H1 (cell line): Measurements from ENCODE around the gene ZFYVE27. TPM values are rescaled to one million over a fixed set of nuclear protein-coding genes. Genes with fewer than 3 reads are reported as not detected.

ENCODE experiments used
- CTBP2 ChIP-seq: IDR thresholded peaks from 2 replicates; pipeline ENCODE4 v1.7.0; 2011; ENCODE audit warnings: borderline replicate concordance, mild to moderate bottlenecking, moderate library complexity, mixed read lengths, low read length; ENCODE audit not compliant: insufficient read depth, insufficient read length
- EGR1 ChIP-seq: IDR thresholded peaks from 2 replicates; pipeline ENCODE4 v1.6.1; 2011; ENCODE audit warnings: low read depth, low read length, borderline replicate concordance
- HDAC2 ChIP-seq, 2 experiments: fragments of 300-600 bp in 1 of 2; sonication (generic) in 1 of 2; IDR thresholded peaks; 2 replicates each; pipeline ENCODE4 v1.6.1; 2011 to 2012; ENCODE audit warnings: low read depth in 2 of 2, low read length in 2 of 2, mild to moderate bottlenecking in 2 of 2, moderate library complexity in 2 of 2, borderline replicate concordance in 1 of 2, inconsistent platforms in 1 of 2
- KDM5A ChIP-seq: fragments of 200-600 bp; IDR thresholded peaks from 2 replicates; pipeline ENCODE4 v1.7.1; 2012; ENCODE audit warnings: mild to moderate bottlenecking, low read length, inconsistent platforms, mixed read lengths
- POLR2A ChIP-seq, 2 experiments: IDR thresholded peaks; 1 replicate in 1 of 2; 2 replicates in 1 of 2; pipeline ENCODE4 v1.6.1; 2011; ENCODE audit warnings: low read depth in 2 of 2, low read length in 2 of 2, mild to moderate bottlenecking in 2 of 2; ENCODE audit errors: control extremely low read depth in 1 of 2
- RBBP5 ChIP-seq: IDR thresholded peaks from 2 replicates; pipeline ENCODE4 v1.7.1; 2012; ENCODE audit warnings: low read depth, mild to moderate bottlenecking, inconsistent platforms, low read length, moderate library complexity, borderline replicate concordance
- YY1 ChIP-seq: IDR thresholded peaks from 2 replicates; pipeline ENCODE4 v1.6.1; 2011; ENCODE audit warnings: low read depth, mild to moderate bottlenecking, low read length
- polyA plus RNA-seq, 7 experiments: library from polyadenylated mRNA; depleted of rRNA in 3 of 7; stranded (reverse) in 5 of 7; unstranded in 2 of 7; fragments of >200 nt in 5 of 7; fragments of 200-250 nt in 2 of 7; gene quantifications; 1 replicate in 5 of 7; 2 replicates in 1 of 7; 4 replicates in 1 of 7; pipeline versions ENCODE4 v1.2.1 to v1.2.3, GENCODE V29; 2011 to 2013; ENCODE audit warnings: missing spikeins in 2 of 7, mixed read lengths in 2 of 7
- total RNA-seq: library from RNA; stranded (reverse); fragmentation: NEBNext Ultra II Directional; extraction: Animal tissue kit (Norgen Biotek cat#: 25700); gene quantifications from 2 replicates; pipeline ENCODE4 v1.2.1, GENCODE V29; 2021

Gene ZFYVE27
- total and polyA plus RNA-seq, 2 of the 8 experiments (the other 6 are each of a cell fraction or from before 2014, with no cell fraction given): 16.6 to 19.8 TPM

DNA sequence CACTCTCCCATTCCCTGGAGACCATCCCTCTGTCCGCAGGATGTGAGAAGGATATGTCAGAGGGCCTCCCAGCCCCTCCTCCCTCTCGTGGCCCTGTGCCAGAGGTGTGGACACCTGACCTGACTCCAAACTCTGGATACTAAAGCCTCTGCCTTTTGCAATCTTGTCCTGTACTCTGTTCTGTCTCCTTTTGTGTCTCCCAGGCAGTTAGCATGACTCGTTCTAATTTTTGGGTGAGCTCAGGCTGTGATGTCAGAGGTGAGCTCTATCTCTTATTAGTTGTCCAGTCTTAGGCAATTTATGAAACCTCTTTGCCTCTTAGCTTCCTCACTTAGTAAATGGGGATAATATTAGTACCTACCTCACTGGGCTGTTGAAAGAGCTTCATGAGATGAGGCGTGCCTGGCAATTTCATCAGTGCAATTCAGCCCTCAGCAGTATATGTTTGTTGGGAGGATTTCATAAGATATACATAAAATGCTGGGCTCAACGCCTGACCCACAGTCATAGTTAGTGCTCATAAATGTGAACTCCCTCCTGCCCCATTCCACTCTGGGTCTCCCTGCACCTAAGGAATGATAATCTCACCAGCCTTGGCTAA, 12.5 kb upstream of the ZFYVE27 start (continued):
- TF ChIP-seq RBBP5: no peak
- no peak for TF ChIP-seq HDAC2 (IDR thresholded peaks at IDR 0.05; ENCODE audit: borderline replicate concordance in 1 of 2, low read depth in 2 of 2, low read length in 2 of 2)
- no peak for TF ChIP-seq POLR2A (IDR thresholded peaks at IDR 0.05; ENCODE audit: control extremely low read depth in 1 of 2, low read depth in 2 of 2, low read length in 2 of 2)
- no peak for TF ChIP-seq YY1
- no peak for TF ChIP-seq KDM5A
- no peak for TF ChIP-seq EGR1
- TF ChIP-seq CTBP2: no peak
